H9 (cell line): Measurements from ENCODE around the gene NACC1. TPM values are rescaled to one million over a fixed set of nuclear protein-coding genes. Genes with fewer than 3 reads are reported as not detected.

Experiments used
- DNase-seq: peaks from one replicate; pipeline ENCODE4 v3.0.0-alpha.2; 2017
- H2AFZ ChIP-seq: one replicate; pipeline ENCODE4 v1.6.1; 2013; ENCODE audit warnings: mild to moderate bottlenecking, low read length, control low read depth, moderate library complexity
- H2AK5ac ChIP-seq: 2 replicates; pipeline ENCODE4 v1.6.1; 2013; ENCODE audit warnings: low read length, control low read depth, mixed read lengths; ENCODE audit not compliant: insufficient read length
- H2BK120ac ChIP-seq: one replicate; pipeline ENCODE4 v1.6.1; 2013; ENCODE audit warnings: low read depth, mild to moderate bottlenecking, low read length, control low read depth, inconsistent platforms; ENCODE audit not compliant: poor library complexity, severe bottlenecking
- H2BK12ac ChIP-seq: 2 replicates; pipeline ENCODE4 v1.6.1; 2013; ENCODE audit warnings: low read length, control low read depth, mixed read lengths, low read depth; ENCODE audit not compliant: insufficient read length
- H2BK15ac ChIP-seq: 2 replicates; pipeline ENCODE4 v1.6.1; 2013; ENCODE audit warnings: low read depth, low read length, control low read depth
- H2BK20ac ChIP-seq: one replicate; pipeline ENCODE4 v1.6.1; 2013; ENCODE audit warnings: low read depth, mild to moderate bottlenecking, low read length, control low read depth, inconsistent platforms; ENCODE audit not compliant: poor library complexity, severe bottlenecking
- H2BK5ac ChIP-seq: 2 replicates; pipeline ENCODE4 v1.6.1; 2013; ENCODE audit warnings: low read length, control low read depth, mixed read lengths; ENCODE audit not compliant: insufficient read length
- H3K14ac ChIP-seq: 2 replicates; pipeline ENCODE4 v1.6.1; 2013; ENCODE audit warnings: low read length, control low read depth; ENCODE audit not compliant: insufficient read depth
- H3K18ac ChIP-seq: 2 replicates; pipeline ENCODE4 v1.6.1; 2013; ENCODE audit warnings: low read depth, mild to moderate bottlenecking, mixed read lengths, low read length, control low read depth; ENCODE audit not compliant: insufficient read length
- H3K23ac ChIP-seq: 2 replicates; pipeline ENCODE4 v1.6.1; 2013; ENCODE audit warnings: low read length, control low read depth, mixed read lengths, low read depth; ENCODE audit not compliant: insufficient read length
- H3K23me2 ChIP-seq: 2 replicates; pipeline ENCODE4 v1.6.1; 2013; ENCODE audit warnings: low read depth, mild to moderate bottlenecking, mixed read lengths, low read length, control low read depth; ENCODE audit not compliant: insufficient read length, poor library complexity, severe bottlenecking
- H3K27ac ChIP-seq: 2 replicates; pipeline ENCODE4 v1.5.1; 2013; ENCODE audit warnings: low read length, control low read depth, mixed read lengths, low read depth; ENCODE audit not compliant: insufficient read length
- H3K27me3 ChIP-seq: 2 replicates; pipeline ENCODE4 v1.6.1; 2013; ENCODE audit warnings: low read length, control low read depth, inconsistent platforms; ENCODE audit not compliant: insufficient read depth
- H3K4ac ChIP-seq: 2 replicates; pipeline ENCODE4 v1.6.1; 2013; ENCODE audit warnings: low read depth, mild to moderate bottlenecking, control low read depth, inconsistent platforms, low read length, moderate library complexity
- H3K4me1 ChIP-seq: 2 replicates; pipeline ENCODE4 v1.6.1; 2013; ENCODE audit warnings: low read length, control low read depth, inconsistent platforms; ENCODE audit not compliant: insufficient read depth
- H3K4me2 ChIP-seq: 2 replicates; pipeline ENCODE4 v1.6.1; 2013; ENCODE audit warnings: low read length, control low read depth, mixed read lengths; ENCODE audit not compliant: insufficient read length, insufficient read depth
- H3K56ac ChIP-seq: 2 replicates; pipeline ENCODE4 v1.6.1; 2013; ENCODE audit warnings: low read depth, mild to moderate bottlenecking, mixed read lengths, low read length, control low read depth; ENCODE audit not compliant: insufficient read length
- H3K79me1 ChIP-seq: 2 replicates; pipeline ENCODE4 v1.6.1; 2013; ENCODE audit warnings: low read depth, mild to moderate bottlenecking, moderate library complexity, low read length, control low read depth, inconsistent platforms; ENCODE audit not compliant: insufficient read depth, poor library complexity, severe bottlenecking
- H3K79me2 ChIP-seq: 2 replicates; pipeline ENCODE4 v1.6.1; 2013; ENCODE audit warnings: low read length, control low read depth, inconsistent platforms; ENCODE audit not compliant: insufficient read depth
- H3K9ac ChIP-seq: 2 replicates; pipeline ENCODE4 v1.6.1; 2013; ENCODE audit warnings: low read length, control low read depth, mixed read lengths; ENCODE audit not compliant: insufficient read length; ENCODE audit errors: extremely low read depth
- H3K9me3 ChIP-seq: one replicate; pipeline ENCODE4 v1.6.1; 2013; ENCODE audit warnings: low read depth, low read length, inconsistent platforms; ENCODE audit not compliant: control insufficient read depth
- H3T11ph ChIP-seq: one replicate; pipeline ENCODE4 v1.6.1; 2013; ENCODE audit warnings: mild to moderate bottlenecking, low read length, control low read depth, inconsistent platforms
- H4K20me1 ChIP-seq: one replicate; pipeline ENCODE4 v1.6.1; 2013; ENCODE audit not compliant: control insufficient read depth, insufficient read length, insufficient read depth
- H4K5ac ChIP-seq: 2 replicates; pipeline ENCODE4 v1.6.1; 2013; ENCODE audit warnings: low read depth, mild to moderate bottlenecking, mixed read lengths, low read length, control low read depth; ENCODE audit not compliant: insufficient read length
- H4K8ac ChIP-seq: replicated peaks from 2 replicates; pipeline ENCODE4 v1.6.1; 2013; ENCODE audit warnings: low read length, control low read depth, mixed read lengths, low read depth; ENCODE audit not compliant: insufficient read length
- H4K91ac ChIP-seq: 2 replicates; pipeline ENCODE4 v1.6.1; 2013; ENCODE audit warnings: low read depth, mild to moderate bottlenecking, moderate library complexity, mixed read lengths, low read length, control low read depth; ENCODE audit not compliant: insufficient read length
- H3K27ac Mint-ChIP-seq, 3 experiments: 2 replicates in 2 of 3; 3 replicates in 1 of 3; pipeline ENCODE4 v1.8.0; 2020 to 2021; ENCODE audit warnings: mixed read lengths in 3 of 3, mild to moderate bottlenecking in 1 of 3, moderate library complexity in 1 of 3
- H3K27me3 Mint-ChIP-seq: 2 replicates; pipeline ENCODE4 v1.8.0; 2021; ENCODE audit warnings: low read depth, mild to moderate bottlenecking, moderate library complexity, mixed read lengths
- H3K36me3 Mint-ChIP-seq, 3 experiments: 2 replicates in 2 of 3; 3 replicates in 1 of 3; pipeline ENCODE4 v1.8.0; 2020 to 2021; ENCODE audit warnings: low read depth in 3 of 3, mixed read lengths in 3 of 3; ENCODE audit not compliant: insufficient read depth in 1 of 3
- H3K4me1 Mint-ChIP-seq, 2 experiments: 2 replicates each; pipeline ENCODE4 v1.8.0; 2020; ENCODE audit warnings: mixed read lengths in 2 of 2
- H3K4me3 Mint-ChIP-seq, 2 experiments: 2 replicates in 1 of 2; 3 replicates in 1 of 2; pipeline ENCODE4 v1.8.0; 2020 to 2021; ENCODE audit warnings: mild to moderate bottlenecking in 2 of 2, mixed read lengths in 2 of 2, moderate library complexity in 1 of 2
- H3K9me3 Mint-ChIP-seq, 2 experiments: 2 replicates in 1 of 2; 3 replicates in 1 of 2; pipeline ENCODE4 v1.8.0; 2020; ENCODE audit warnings: mild to moderate bottlenecking in 2 of 2, mixed read lengths in 2 of 2, moderate library complexity in 1 of 2
- CTCF ChIP-seq: fragments of 200-600 bp; sonication (generic); conservative IDR thresholded peaks from 3 replicates; pipeline ENCODE4 v1.8.0; 2021; ENCODE audit warnings: antibody characterized with exemption, mild to moderate bottlenecking
- WGBS: extraction: QIAGEN DNeasy Blood & Tissue Kit; methylation state at CpG from one replicate; pipeline ENCODE4 v1.1.7; 2013; ENCODE audit warnings: missing lambda C conversion rate, low lambda C conversion rate, mixed read lengths; ENCODE audit not compliant: insufficient read length; ENCODE audit errors: extremely low coverage; 5-methylcytosine and 5-hydroxymethylcytosine counted together
- total RNA-seq: library from RNA; stranded (reverse); gene quantifications from 2 replicates; pipeline ENCODE4 v1.2.1, GENCODE V29; 2021

Gene NACC1
- total RNA-seq, 1 experiment from 2014 or later, result 198 TPM

GRCh38 chr19:13085666-13086065 lies 32.4 kb upstream of the NACC1 start:
- Histone ChIP-seq H2AFZ (no peak overlapping the region), H3K4ac (no peak overlapping the region), H4K8ac (no peak overlapping the region), H2BK5ac (no peak overlapping the region), H2BK120ac (no peak overlapping the region), H3K27ac (no peak overlapping the region), H4K5ac (no peak overlapping the region), H3K18ac (no peak overlapping the region), H2BK15ac (no peak overlapping the region), H3K27me3 (no peaks in the 10 kb centered on the region; the same call in 1 of the 2 replicates), H3K9me3 (no peaks in the 10 kb centered on the region), H3K23me2 (peaks cover 2% of the 10 kb centered on the region), H4K91ac (no peak overlapping the region), H3K4me2 (no peak overlapping the region), H3K9ac (no peak overlapping the region), H3T11ph (no peak overlapping the region), H3K56ac (no peak overlapping the region), H3K23ac (no peak overlapping the region), H2BK20ac (no peak overlapping the region), H3K79me1 (no peaks in the 10 kb centered on the region), H3K4me1 (peaks cover 5% of the 10 kb centered on the region; the same call in 1 of the 2 replicates), H3K14ac (no peak overlapping the region), H2BK12ac (no peak overlapping the region), H3K79me2 (no peaks in the 10 kb centered on the region), H2AK5ac (no peak overlapping the region), H4K20me1 (no peaks in the 10 kb centered on the region)
- Mint-ChIP-seq H3K4me3 (no peak overlapping the region), H3K27me3 (peaks cover 53% of the 10 kb centered on the region), H3K4me1 (peaks cover 10 to 36% of the 10 kb centered on the region in 2 experiments), H3K27ac (no peak overlapping the region), H3K36me3 (no peaks in the 10 kb centered on the region), H3K9me3 (no peaks in the 10 kb centered on the region)
- TF ChIP-seq CTCF, result no peak
- DNase-seq, result no peak
- WGBS, result no CpG with 5 or more reads among the region's 7 CpGs
